HepG2 (cell line): ENCODE data around the gene HOXA4. TPM values are rescaled to one million over a fixed set of nuclear protein-coding genes. Genes with fewer than 3 reads are reported as not detected.

Experiments
- ATAC-seq: fragments of 200-7000 bp; cut with Tn5 transposase; 3 replicates; pipeline ENCODE4 v1.9.1; 2020; ENCODE audit warnings: mild to moderate bottlenecking, moderate library complexity
- BruUV-seq: library from RNA; stranded (reverse); fragments of 400-500 nt; replicated peaks from 2 replicates; lab custom pipeline; 2021; lab: Mats Ljungman, UMichigan
- CTCF ChIA-PET: fragments of 300-600 bp; formaldehyde crosslinking; extraction: SDS; loops from one replicate; lab custom pipeline; 2021; ENCODE audit warnings: low total read pairs, inconsistent platforms, low intra/inter-chr PET ratio; lab: Yijun Ruan, JAX
- POLR2A ChIA-PET: fragments of 350-600 bp; sonication (Branson Sonifier 250); formaldehyde crosslinking; loops from one replicate; lab custom pipeline; 2020; ENCODE audit warnings: antibody characterized with exemption, inconsistent platforms; lab: Yijun Ruan, JAX
- DNase-seq: peaks from one replicate; pipeline ENCODE4 v3.0.0-alpha.2; 2015; ENCODE audit warnings: low spot score
- FAIRE-seq: peaks from 3 replicates; lab custom pipeline; 2011; peaks lifted over from hg19 to GRCh38; lab: Jason Lieb, UNC
- H2AFZ ChIP-seq: one replicate; pipeline ENCODE4 v1.6.1; 2011; ENCODE audit warnings: low read length, inconsistent platforms
- H3K27ac ChIP-seq: fragments of 300-600 bp; 3 replicates; pipeline ENCODE4 v1.8.0; 2011; ENCODE audit warnings: mixed run types, mild to moderate bottlenecking, mixed read lengths, low read length, inconsistent platforms; ENCODE audit not compliant: insufficient read depth; ENCODE audit errors: extremely low read length
- H3K27me3 ChIP-seq, 2 experiments: fragments of 200-600 bp in 1 of 2; 2 replicates in 1 of 2; 3 replicates in 1 of 2; pipeline versions ENCODE4 v1.6.0 to v1.8.0; 2011; ENCODE audit warnings: low read length in 2 of 2, mild to moderate bottlenecking in 2 of 2, moderate library complexity in 2 of 2, inconsistent platforms in 1 of 2; ENCODE audit not compliant: insufficient read depth in 2 of 2, control insufficient read depth in 1 of 2
- H3K36me3 ChIP-seq, 2 experiments: fragments of 200-600 bp in 1 of 2; replicated peaks in 1 of 2; 2 replicates in 1 of 2; 3 replicates in 1 of 2; pipeline versions ENCODE4 v1.5.1 to v1.8.0; 2011; ENCODE audit warnings: low read length in 2 of 2, inconsistent platforms in 1 of 2; ENCODE audit not compliant: insufficient read depth in 2 of 2, control insufficient read depth in 1 of 2
- H3K4me1 ChIP-seq: 2 replicates; pipeline ENCODE4 v1.5.1; 2012; ENCODE audit warnings: low read length, inconsistent platforms; ENCODE audit not compliant: insufficient read depth
- H3K4me2 ChIP-seq: 2 replicates; pipeline ENCODE4 v1.6.0; 2011; ENCODE audit warnings: low read depth, low read length, inconsistent platforms
- H3K4me3 ChIP-seq, 3 experiments: fragments of 200-600 bp in 1 of 3; sonication (generic), shearing (Covaris generic) in 1 of 3; replicated peaks in 1 of 3; 2 replicates each; pipeline ENCODE4 v1.5.1; 2011 to 2016; ENCODE audit warnings: low read length in 3 of 3, inconsistent platforms in 2 of 3, low read depth in 2 of 3, mild to moderate bottlenecking in 2 of 3, control low read depth in 1 of 3, mixed read lengths in 1 of 3; ENCODE audit not compliant: insufficient read depth in 1 of 3
- H3K79me2 ChIP-seq: one replicate; pipeline ENCODE4 v1.6.1; 2011; ENCODE audit warnings: low read length, inconsistent platforms; ENCODE audit not compliant: insufficient read depth
- H3K9ac ChIP-seq: 2 replicates; pipeline ENCODE4 v1.6.0; 2011; ENCODE audit warnings: mild to moderate bottlenecking, low read depth, low read length, inconsistent platforms; ENCODE audit not compliant: insufficient read depth
- H3K9me3 ChIP-seq: 2 replicates; pipeline ENCODE4 v1.5.1; 2012; ENCODE audit warnings: mild to moderate bottlenecking, low read length
- H4K20me1 ChIP-seq: 2 replicates; pipeline ENCODE4 v1.6.0; 2011; ENCODE audit warnings: inconsistent platforms, mild to moderate bottlenecking, low read length, moderate library complexity; ENCODE audit not compliant: insufficient read depth
- AHR ChIP-seq: IDR thresholded peaks from 2 replicates; pipeline ENCODE4 v1.6.1; 2018; ENCODE audit warnings: missing genetic modification reagents, missing compliant biosample characterization
- ATF5 ChIP-seq: sonication (generic); formaldehyde crosslinking; IDR thresholded peaks from 2 replicates; pipeline ENCODE4 v1.4.0; 2020; ENCODE audit warnings: mild to moderate bottlenecking, low read depth, missing genetic modification reagents
- IKZF1 ChIP-seq: fragments of 450-650 bp; IDR thresholded peaks from 2 replicates; pipeline ENCODE4 v1.7.1; 2016
- MXD4 ChIP-seq: IDR thresholded peaks from 2 replicates; pipeline ENCODE4 v1.6.1; 2016; ENCODE audit warnings: mild to moderate bottlenecking, missing biosample characterization, missing genetic modification reagents
- STAT5B ChIP-seq: sonication (generic); formaldehyde crosslinking; IDR thresholded peaks from 2 replicates; pipeline ENCODE4 v1.4.0; 2020; ENCODE audit warnings: missing genetic modification reagents
- ZNF564 ChIP-seq: sonication (generic); formaldehyde crosslinking; IDR thresholded peaks from 2 replicates; pipeline ENCODE4 v1.8.1; 2023; ENCODE audit warnings: mild to moderate bottlenecking, missing genetic modification reagents
- ZNF615 ChIP-seq: sonication (generic); formaldehyde crosslinking; IDR thresholded peaks from 2 replicates; pipeline ENCODE4 v1.5.0; 2020; ENCODE audit warnings: mild to moderate bottlenecking, missing genetic modification reagents, borderline replicate concordance
- WGBS: methylation state at CpG from one replicate; pipeline ENCODE4 v1.1.6; 2017; ENCODE audit warnings: low lambda C conversion rate; 5-methylcytosine and 5-hydroxymethylcytosine counted together
- in situ Hi-C: cut with HindIII; loops from 2 replicates; pipeline ENCODE4 v1.10.0; 2017; ENCODE audit warnings: low pct_unique_long_range_greater_than_20kb; ENCODE audit not compliant: extremely low pct_ligation_motif_present
- intact Hi-C: fragments of 100-400 bp; cut with micrococcal nuclease; formaldehyde crosslinking; loops from one replicate; pipeline ENCODE4 v1.10.0; 2022; ENCODE audit not compliant: unreplicated experiment
- polyA plus RNA-seq, 8 experiments: library from polyadenylated mRNA; depleted of rRNA in 3 of 8; stranded (reverse) in 7 of 8; unstranded in 1 of 8; fragments of >200 nt; fragmentation: Illumina TruSeq in 4 of 8; extraction: Trizol in 4 of 8; gene quantifications; 2 replicates each; pipeline versions ENCODE4 v1.2.1 to v1.2.3, GENCODE V29; 2011 to 2016; ENCODE audit warnings: low read depth in 4 of 8, missing spikeins in 1 of 8, mixed read lengths in 1 of 8; ENCODE audit not compliant: insufficient read depth in 1 of 8
- total RNA-seq, 5 experiments: library from RNA; depleted of rRNA; stranded (reverse); fragments of >200 nt; fragmentation: Illumina TruSeq; extraction: Trizol; gene quantifications; 2 replicates each; pipeline ENCODE4 v1.2.3, GENCODE V29; 2016; ENCODE audit warnings: low read depth in 1 of 5
- TF ChIP-seq, protein P1 (sequence below): sonication (generic); formaldehyde crosslinking; IDR thresholded peaks from 2 replicates; pipeline ENCODE4 v1.4.0; 2020; ENCODE audit warnings: missing genetic modification reagents, mild to moderate bottlenecking, borderline replicate concordance
- TF ChIP-seq, protein P2 (sequence below): sonication (generic); formaldehyde crosslinking; IDR thresholded peaks from 2 replicates; pipeline ENCODE4 v1.5.0; 2020; ENCODE audit warnings: mild to moderate bottlenecking, low read depth, missing genetic modification reagents, borderline replicate concordance

Gene HOXA4
- total and polyA plus RNA-seq, 2 of the 13 experiments (the other 11 are each of a cell fraction or from before 2014, with no cell fraction given): 2.4 to 5.4 TPM

GRCh38 chr7:27169658-27170425 lies 39.3 kb upstream of the HOXA4 start:
- intact Hi-C loops: no loop called here
- Histone ChIP-seq H3K79me2 (no peaks in the 10 kb centered on the region), H3K4me3 (no peak overlapping the region), H4K20me1 (no peaks in the 10 kb centered on the region), H3K27me3 (peaks cover 0 to 57% of the 10 kb centered on the region in 2 experiments), H3K36me3 (no peaks in the 10 kb centered on the region), H3K4me2 (no peak overlapping the region), H2AFZ (no peak overlapping the region), H3K9me3 (no peaks in the 10 kb centered on the region), H3K4me1 (peaks cover 18% of the 10 kb centered on the region), H3K9ac (no peak overlapping the region), H3K27ac (no peak overlapping the region)
- ATAC-seq (no peak), FAIRE-seq (no peak), DNase-seq (no peak)
- POLR2A ChIA-PET: no interaction called here
- TF ChIP-seq, protein P1, sequence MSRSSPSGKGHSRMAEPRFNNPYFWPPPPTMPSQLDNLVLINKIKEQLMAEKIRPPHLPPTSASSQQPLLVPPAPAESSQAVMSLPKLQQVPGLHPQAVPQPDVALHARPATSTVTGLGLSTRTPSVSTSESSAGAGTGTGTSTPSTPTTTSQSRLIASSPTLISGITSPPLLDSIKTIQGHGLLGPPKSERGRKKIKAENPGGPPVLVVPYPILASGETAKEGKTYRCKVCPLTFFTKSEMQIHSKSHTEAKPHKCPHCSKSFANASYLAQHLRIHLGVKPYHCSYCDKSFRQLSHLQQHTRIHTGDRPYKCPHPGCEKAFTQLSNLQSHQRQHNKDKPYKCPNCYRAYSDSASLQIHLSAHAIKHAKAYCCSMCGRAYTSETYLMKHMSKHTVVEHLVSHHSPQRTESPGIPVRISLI (CRISPR knock-in tag): no peak
- TF ChIP-seq ZNF615 (CRISPR knock-in tag): no peak
- TF ChIP-seq, protein P2, sequence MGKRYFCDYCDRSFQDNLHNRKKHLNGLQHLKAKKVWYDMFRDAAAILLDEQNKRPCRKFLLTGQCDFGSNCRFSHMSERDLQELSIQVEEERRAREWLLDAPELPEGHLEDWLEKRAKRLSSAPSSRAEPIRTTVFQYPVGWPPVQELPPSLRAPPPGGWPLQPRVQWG (CRISPR knock-in tag): no peak
- no peak for TF ChIP-seq IKZF1
- TF ChIP-seq AHR: no peak
- TF ChIP-seq STAT5B (CRISPR knock-in tag): no peak
- TF ChIP-seq MXD4 (CRISPR knock-in tag): no peak
- TF ChIP-seq ATF5 (CRISPR knock-in tag): no peak
- no peak for TF ChIP-seq ZNF564 (CRISPR knock-in tag)
- BruUV-seq: no TSS peak
- WGBS: 78% methylated on average over 29 of the region's 46 CpGs
- in situ Hi-C loops: loop anchor here (25.0 kb wide), 1 partner anchor 1083 kb away; no protein-coding TSS in a partner anchor
- CTCF ChIA-PET: no interaction called here
